GM18517 (cell line): Measurements from ENCODE around the gene COL5A1.
"Not testable (repeated sequence)": the region's sequence is repeated elsewhere in the genome, so short reads cannot be mapped to it uniquely, and the experiment has no call there.

Experiments
- ATAC-seq: cut with Tn5 transposase; IDR thresholded peaks from one replicate; pipeline ENCODE4 v1.9.1; 2021; ENCODE audit warnings: mild to moderate bottlenecking, moderate library complexity; ENCODE audit not compliant: unreplicated experiment

The COL5A1 gene

GRCh38 chr9:134703730-134704114, 62.1 kb downstream of the COL5A1 start:
- not testable (repeated sequence) for ATAC-seq

- ATAC-seq, result no peak
Measured at GRCh38 chr9:134704498-134704897, 62.9 kb downstream of the COL5A1 start.

- no peak for ATAC-seq
Measured at GRCh38 chr9:134705786-134706185, 64.2 kb downstream of the COL5A1 start.

- ATAC-seq, result no peak
Measured at GRCh38 chr9:134706522-134706921, 64.9 kb downstream of the COL5A1 start.

- no peak for ATAC-seq
Measured at GRCh38 chr9:134707031-134707680, 65.6 kb downstream of the COL5A1 start.

- no peak for ATAC-seq
Measured at GRCh38 chr9:134707731-134708671, 66.4 kb downstream of the COL5A1 start.

- no peak for ATAC-seq
Measured at GRCh38 chr9:134708672-134709038, 67.1 kb downstream of the COL5A1 start.

- no peak for ATAC-seq
Measured at GRCh38 chr9:134709512-134710270, 68.1 kb downstream of the COL5A1 start.

GRCh38 chr9:134710271-134710540, 68.6 kb downstream of the COL5A1 start:
- no peak for ATAC-seq

- no peak for ATAC-seq
Measured at GRCh38 chr9:134710901-134711300, 69.3 kb downstream of the COL5A1 start.

GRCh38 chr9:134712243-134712642, 70.6 kb downstream of the COL5A1 start:
- ATAC-seq, result no peak

GRCh38 chr9:134712926-134713325, 71.3 kb downstream of the COL5A1 start:
- ATAC-seq, result no peak

- not testable (repeated sequence) for ATAC-seq
Measured at GRCh38 chr9:134715536-134715935, 73.9 kb downstream of the COL5A1 start.

GRCh38 chr9:134716067-134716466, 74.5 kb downstream of the COL5A1 start:
- ATAC-seq, result no peak

GRCh38 chr9:134717056-134717455, 75.5 kb downstream of the COL5A1 start:
- no peak for ATAC-seq

- ATAC-seq, result no peak
Measured at GRCh38 chr9:134717924-134718645, 76.5 kb downstream of the COL5A1 start.

GRCh38 chr9:134719331-134719730, 77.7 kb downstream of the COL5A1 start:
- no peak for ATAC-seq

GRCh38 chr9:134720136-134720753, 78.6 kb downstream of the COL5A1 start:
- ATAC-seq, result no peak

- ATAC-seq, result no peak
Measured at GRCh38 chr9:134720796-134721195, 79.2 kb downstream of the COL5A1 start.

- ATAC-seq, result no peak
Measured at GRCh38 chr9:134721344-134721743, 79.7 kb downstream of the COL5A1 start.
